HCT116 (cell line): ENCODE measurements around the gene COX15. TPM values are rescaled to one million over a fixed set of nuclear protein-coding genes. Genes with fewer than 3 reads are reported as not detected.

Experiments
- ATAC-seq: fragments of 200-7000 bp; cut with Tn5 transposase; 2 replicates; pipeline ENCODE4 v1.9.1; 2020; ENCODE audit warnings: mild to moderate bottlenecking, moderate library complexity
- BruUV-seq: library from RNA; stranded (reverse); fragments of 400-500 nt; replicated peaks from 2 replicates; lab custom pipeline; 2021; lab: Mats Ljungman, UMichigan
- CTCF ChIA-PET: fragments of 300-600 bp; sonication (Branson Sonifier 250); formaldehyde crosslinking; loops from one replicate; lab custom pipeline; 2021; ENCODE audit warnings: antibody characterized with exemption; lab: Charles Lee
- POLR2A ChIA-PET: fragments of 300-600, 350-600 bp; sonication (Branson Sonifier 250); formaldehyde crosslinking; loops from one replicate; lab custom pipeline; 2021; ENCODE audit warnings: antibody characterized with exemption; lab: Charles Lee
- RAD21 ChIA-PET, 2 experiments: fragments of 300-600 bp; sonication (Branson Sonifier 250); formaldehyde crosslinking; loops; one replicate each; lab custom pipeline; 2023; ENCODE audit warnings: low total read pairs in 2 of 2; ENCODE audit not compliant: uncharacterized antibody in 2 of 2, unreplicated experiment in 2 of 2, low non-redundant PET in 1 of 2; lab: Charles Lee
- DNase-seq: peaks from one replicate; pipeline ENCODE4 v3.0.0-alpha.2; 2010; ENCODE audit warnings: low read depth, low spot score
- H2AFZ ChIP-seq: fragments of 200-600 bp; shearing (Covaris generic), sonication (generic); 2 replicates; pipeline ENCODE4 v1.6.1; 2017; ENCODE audit warnings: low read depth, mixed run types, mixed read lengths, antibody characterized with exemption, low read length; ENCODE audit not compliant: poor library complexity, severe bottlenecking
- H3K27ac ChIP-seq: 2 replicates; pipeline ENCODE4 v1.5.1; 2012; ENCODE audit warnings: low read depth, low read length
- H3K27me3 ChIP-seq: fragments of 200-600 bp; sonication (generic); 2 replicates; pipeline ENCODE4 v1.6.1; 2016; ENCODE audit warnings: mixed run types, low read length, mixed read lengths; ENCODE audit not compliant: insufficient read depth
- H3K36me3 ChIP-seq, 2 experiments: fragments of 200-500 bp in 1 of 2; fragments of 200-600 bp in 1 of 2; sonication (Bioruptor generic) in 1 of 2; sonication (generic) in 1 of 2; 2 replicates each; pipeline versions ENCODE4 v1.5.1 to v1.6.1; 2014 to 2016; ENCODE audit warnings: low read length in 2 of 2, inconsistent platforms in 1 of 2, mixed read lengths in 1 of 2, mixed run types in 1 of 2; ENCODE audit not compliant: insufficient read depth in 2 of 2, control insufficient read depth in 1 of 2
- H3K4me1 ChIP-seq, 2 experiments: fragments of 200-600 bp in 1 of 2; sonication (generic) in 1 of 2; 2 replicates each; pipeline versions ENCODE4 v1.5.1 to v1.6.1; 2012 to 2017; ENCODE audit warnings: low read length in 2 of 2, inconsistent platforms in 1 of 2, mild to moderate bottlenecking in 1 of 2, mixed read lengths in 1 of 2, mixed run types in 1 of 2, moderate library complexity in 1 of 2; ENCODE audit not compliant: insufficient read depth in 2 of 2, control insufficient read depth in 1 of 2
- H3K4me2 ChIP-seq: fragments of 200-600 bp; sonication (generic); 2 replicates; pipeline ENCODE4 v1.6.1; 2017; ENCODE audit warnings: mixed run types, low read length, mixed read lengths
- H3K4me3 ChIP-seq, 2 experiments: fragments of 200-600 bp in 1 of 2; sonication (generic) in 1 of 2; replicated peaks in 1 of 2; 2 replicates each; pipeline ENCODE4 v1.5.1; 2011 to 2016; ENCODE audit warnings: low read length in 2 of 2, control low read depth in 1 of 2, low read depth in 1 of 2, mild to moderate bottlenecking in 1 of 2, mixed read lengths in 1 of 2, mixed run types in 1 of 2
- H3K79me2 ChIP-seq: fragments of 200-600 bp; sonication (generic); 2 replicates; pipeline ENCODE4 v1.6.1; 2017; ENCODE audit warnings: mild to moderate bottlenecking, mixed run types, low read length, moderate library complexity, mixed read lengths; ENCODE audit not compliant: insufficient read depth
- H3K9ac ChIP-seq: fragments of 200-600 bp; sonication (generic); 2 replicates; pipeline ENCODE4 v1.6.1; 2016; ENCODE audit warnings: low read length, mixed read lengths
- H3K9me2 ChIP-seq: fragments of 200-600 bp; sonication (generic), shearing (Covaris generic); 2 replicates; pipeline ENCODE4 v1.6.1; 2017; ENCODE audit warnings: mixed run types, mild to moderate bottlenecking, moderate library complexity; ENCODE audit not compliant: insufficient read depth
- H3K9me3 ChIP-seq, 2 experiments: fragments of 200-500 bp in 1 of 2; fragments of 200-600 bp in 1 of 2; sonication (Bioruptor generic) in 1 of 2; sonication (generic) in 1 of 2; 2 replicates each; pipeline ENCODE4 v1.6.1; 2014 to 2017; ENCODE audit warnings: low read length in 2 of 2, mixed read lengths in 2 of 2, inconsistent platforms in 1 of 2, low read depth in 1 of 2, mild to moderate bottlenecking in 1 of 2, mixed run types in 1 of 2, moderate library complexity in 1 of 2; ENCODE audit not compliant: control insufficient read depth in 1 of 2, insufficient read depth in 1 of 2
- H4K20me1 ChIP-seq: fragments of 200-600 bp; sonication (generic), shearing (Covaris generic); 2 replicates; pipeline ENCODE4 v1.6.1; 2017; ENCODE audit warnings: mixed run types, mild to moderate bottlenecking, moderate library complexity; ENCODE audit not compliant: insufficient read depth
- CEBPB ChIP-seq: IDR thresholded peaks from 2 replicates; pipeline ENCODE4 v1.6.1; 2012; ENCODE audit warnings: low read depth
- CTCF ChIP-seq, 3 experiments: fragments of 200-600 bp in 1 of 3; sonication (generic) in 1 of 3; IDR thresholded peaks in 2 of 3; conservative IDR thresholded peaks in 1 of 3; 2 replicates each; pipeline ENCODE4 v1.5.1; 2012 to 2017; ENCODE audit warnings: low read depth in 2 of 3, low read length in 2 of 3, antibody characterized with exemption in 1 of 3, borderline replicate concordance in 1 of 3, control low read depth in 1 of 3, mild to moderate bottlenecking in 1 of 3, mixed read lengths in 1 of 3, mixed run types in 1 of 3, moderate library complexity in 1 of 3; ENCODE audit not compliant: insufficient read depth in 1 of 3
- EZH2 ChIP-seq: fragments of 200-600 bp; sonication (generic); IDR thresholded peaks from 2 replicates; pipeline ENCODE4 v1.6.1; 2017; ENCODE audit warnings: antibody characterized with exemption, mixed run types
- FOSL1 ChIP-seq: IDR thresholded peaks from 2 replicates; pipeline ENCODE4 v1.6.1; 2012; ENCODE audit warnings: low read depth
- RAD21 ChIP-seq: IDR thresholded peaks from 2 replicates; pipeline ENCODE4 v1.6.1; 2012; ENCODE audit warnings: low read depth, mild to moderate bottlenecking
- SIN3A ChIP-seq: IDR thresholded peaks from 2 replicates; pipeline ENCODE4 v1.6.1; 2012; ENCODE audit warnings: low read depth
- TCF7L2 ChIP-seq: IDR thresholded peaks from 2 replicates; pipeline ENCODE4 v1.7.0; 2011; ENCODE audit warnings: borderline replicate concordance, inconsistent platforms; ENCODE audit not compliant: insufficient read depth, insufficient read length; ENCODE audit errors: extremely low read depth
- ZFX ChIP-seq: fragments of 450-650 bp; IDR thresholded peaks from 2 replicates; pipeline ENCODE4 v1.6.1; 2017
- intact Hi-C: fragments of 100-400 bp; cut with micrococcal nuclease; formaldehyde crosslinking; loops from 2 replicates; pipeline ENCODE4 v1.10.0; 2022
- total RNA-seq: library from RNA; stranded (reverse); gene quantifications from one replicate; pipeline ENCODE4 v1.2.1, GENCODE V29; 2021; ENCODE audit not compliant: unreplicated experiment
- TF ChIP-seq, protein P1 (sequence below): IDR thresholded peaks from 2 replicates; pipeline ENCODE4 v1.6.1; 2012
- TF ChIP-seq, protein P2 (sequence below): IDR thresholded peaks from 2 replicates; pipeline ENCODE4 v1.6.1; 2011; ENCODE audit warnings: mild to moderate bottlenecking, low read length, moderate library complexity; ENCODE audit not compliant: insufficient replicate concordance; ENCODE audit errors: extremely low read depth

Gene COX15
- total RNA-seq, 1 experiment from 2014 or later = 79.6 TPM

GRCh38 chr10:99765672-99766301, 33.9 kb upstream of the COX15 start:
- no peaks in the 10 kb centered on the region for H3K9me2 ChIP-seq
- RAD21 ChIA-PET = no interaction called here
- no peak overlapping the region for H2AFZ ChIP-seq
- TF ChIP-seq, protein P1, sequence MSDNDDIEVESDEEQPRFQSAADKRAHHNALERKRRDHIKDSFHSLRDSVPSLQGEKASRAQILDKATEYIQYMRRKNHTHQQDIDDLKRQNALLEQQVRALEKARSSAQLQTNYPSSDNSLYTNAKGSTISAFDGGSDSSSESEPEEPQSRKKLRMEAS = peak; percentile 20; the same call in 1 of the 2 replicates
- TF ChIP-seq CTCF (IDR thresholded peaks at IDR 0.05 in 2 of 3, conservative IDR thresholded peaks at IDR 0.05 in 1 of 3; ENCODE audit: borderline replicate concordance in 1 of 3, insufficient read depth in 1 of 3, low read depth in 2 of 3, low read length in 2 of 3) = no peak
- TF ChIP-seq, all 23 proteins: peak for 1
- intact Hi-C loops = no loop called here
- Histone ChIP-seq H3K9ac (no peak overlapping the region), H3K4me3 (no peak overlapping the region), H4K20me1 (no peaks in the 10 kb centered on the region), H3K27ac (peak overlapping the region; percentile 4; the same call in 1 of the 2 replicates), H3K4me2 (no peak overlapping the region), H3K79me2 (no peaks in the 10 kb centered on the region), H3K36me3 (peaks cover 0 to 6% of the 10 kb centered on the region in 2 experiments; a peak in 1 of 4 replicates), H3K27me3 (no peaks in the 10 kb centered on the region), H3K4me1 (peaks cover 18 to 53% of the 10 kb centered on the region in 2 experiments), H3K9me3 (no peaks in the 10 kb centered on the region)
- ChIA-PET CTCF (no interaction called here), POLR2A (interaction anchor here (0.6 to 1.1 kb wide), 3 partner anchors 12 to 100 kb away, joined by 3 read pairs; no protein-coding TSS in a partner anchor)
- DNase-seq = no peak
- ATAC-seq = no peak
- no TSS peak for BruUV-seq

DNA sequence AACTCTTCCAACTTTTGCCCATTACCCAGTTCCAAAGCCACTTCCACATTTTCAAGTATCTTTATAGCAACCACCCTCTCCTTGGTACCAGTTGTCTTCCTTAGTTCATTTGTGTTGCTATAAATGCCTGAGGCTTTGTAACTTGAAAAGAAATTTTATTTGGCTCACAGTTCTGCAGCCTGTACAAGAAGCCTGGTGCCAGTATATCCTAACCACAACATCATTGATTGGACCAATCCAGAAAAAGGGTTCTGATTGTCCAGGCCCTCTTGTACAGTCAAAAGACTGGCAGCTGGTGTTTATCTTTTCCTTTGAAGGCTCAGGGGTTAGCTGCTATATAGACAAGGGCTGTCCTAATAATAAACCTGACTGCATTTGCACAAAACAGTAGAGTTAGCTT, 29.4 kb upstream of the COX15 start:
- Histone ChIP-seq H3K79me2 (no peaks in the 10 kb centered on the region), H3K9ac (peak overlapping the region; percentile 41), H3K36me3 (peaks cover 22 to 24% of the 10 kb centered on the region in 2 experiments), H3K9me3 (no peaks in the 10 kb centered on the region), H2AFZ (no peak overlapping the region), H3K4me3 (peak overlapping the region in 1 of 2 experiments; percentile 19; a peak in 2 of 4 replicates), H4K20me1 (no peaks in the 10 kb centered on the region), H3K4me1 (peaks cover 42 to 65% of the 10 kb centered on the region in 2 experiments), H3K4me2 (peak overlapping the region; percentile 58), H3K27ac (peak overlapping the region; percentile 97), H3K27me3 (no peaks in the 10 kb centered on the region), H3K9me2 (no peaks in the 10 kb centered on the region)
- ATAC-seq = peak; percentile 15
- ChIA-PET RAD21 (no interaction called here), CTCF (interaction anchor here (1.0 kb wide), 1 partner anchor 20 kb away, joined by 3 read pairs; no protein-coding TSS in a partner anchor), POLR2A (no interaction called here)
- no peak for DNase-seq
- intact Hi-C loops = no loop called here
- BruUV-seq = no TSS peak
- TF ChIP-seq CEBPB (no peak), FOSL1 (no peak), TCF7L2 (no peak), RAD21 (no peak), ZFX (no peak), SIN3A (no peak), EZH2 (no peak)
- TF ChIP-seq, protein P1 = no peak
- TF ChIP-seq, protein P2, sequence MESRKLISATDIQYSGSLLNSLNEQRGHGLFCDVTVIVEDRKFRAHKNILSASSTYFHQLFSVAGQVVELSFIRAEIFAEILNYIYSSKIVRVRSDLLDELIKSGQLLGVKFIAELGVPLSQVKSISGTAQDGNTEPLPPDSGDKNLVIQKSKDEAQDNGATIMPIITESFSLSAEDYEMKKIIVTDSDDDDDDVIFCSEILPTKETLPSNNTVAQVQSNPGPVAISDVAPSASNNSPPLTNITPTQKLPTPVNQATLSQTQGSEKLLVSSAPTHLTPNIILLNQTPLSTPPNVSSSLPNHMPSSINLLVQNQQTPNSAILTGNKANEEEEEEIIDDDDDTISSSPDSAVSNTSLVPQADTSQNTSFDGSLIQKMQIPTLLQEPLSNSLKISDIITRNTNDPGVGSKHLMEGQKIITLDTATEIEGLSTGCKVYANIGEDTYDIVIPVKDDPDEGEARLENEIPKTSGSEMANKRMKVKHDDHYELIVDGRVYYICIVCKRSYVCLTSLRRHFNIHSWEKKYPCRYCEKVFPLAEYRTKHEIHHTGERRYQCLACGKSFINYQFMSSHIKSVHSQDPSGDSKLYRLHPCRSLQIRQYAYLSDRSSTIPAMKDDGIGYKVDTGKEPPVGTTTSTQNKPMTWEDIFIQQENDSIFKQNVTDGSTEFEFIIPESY = no peak
